B cell (primary cell): ENCODE data around the gene MFSD11. TPM values are rescaled to one million over a fixed set of nuclear protein-coding genes. Genes with fewer than 3 reads are reported as not detected.

Experiments
- ATAC-seq: fragments of 200-7000 bp; cut with Tn5 transposase; one replicate; pipeline ENCODE4 v1.10.0; 2021; ENCODE audit warnings: low read depth, mild to moderate bottlenecking, moderate number of reproducible peaks, moderate library complexity
- CTCF ChIA-PET: fragments of 350-600 bp; sonication (Branson Sonifier 250); formaldehyde crosslinking; loops from one replicate; lab custom pipeline; 2021; ENCODE audit warnings: antibody characterized with exemption, inconsistent platforms; lab: Charles Lee
- POLR2A ChIA-PET: fragments of 350-600 bp; sonication (Branson Sonifier 250); formaldehyde crosslinking; loops from one replicate; lab custom pipeline; 2021; ENCODE audit warnings: antibody characterized with exemption; lab: Charles Lee
- DNase-seq: peaks from one replicate; pipeline ENCODE4 v3.0.0; 2013
- H2AFZ ChIP-seq: 2 replicates; pipeline ENCODE4 v1.6.1; 2012; ENCODE audit warnings: mild to moderate bottlenecking, low read depth, low read length; ENCODE audit not compliant: insufficient read depth, poor library complexity, severe bottlenecking
- H3K27ac ChIP-seq, 2 donors: 1 replicate in 1 of 2; 2 replicates in 1 of 2; pipeline ENCODE4 v1.5.1; 2012 to 2013; ENCODE audit warnings: low read length in 2 of 2, mild to moderate bottlenecking in 2 of 2, moderate library complexity in 1 of 2
- H3K27me3 ChIP-seq, 4 experiments: fragments of 200-600 bp in 1 of 4; sonication (generic) in 1 of 4; replicated peaks in 1 of 4; 1 replicate in 2 of 4; 2 replicates in 2 of 4; pipeline versions ENCODE4 v1.6.1 to v1.7.0; 2013 to 2016; ENCODE audit warnings: low read length in 3 of 4, mild to moderate bottlenecking in 2 of 4, mixed read lengths in 1 of 4, moderate library complexity in 1 of 4; ENCODE audit not compliant: insufficient read depth in 4 of 4, control insufficient read depth in 3 of 4; ENCODE audit errors: control extremely low read depth in 1 of 4
- H3K36me3 ChIP-seq, 2 experiments: replicated peaks in 1 of 2; 1 replicate in 1 of 2; 2 replicates in 1 of 2; pipeline versions ENCODE4 v1.6.1 to v1.7.1; 2013; ENCODE audit warnings: low read length in 1 of 2; ENCODE audit not compliant: insufficient read depth in 2 of 2, control insufficient read depth in 1 of 2; ENCODE audit errors: control extremely low read depth in 1 of 2, extremely low read depth in 1 of 2
- H3K4me1 ChIP-seq, 2 donors: fragments of 200-600 bp in 1 of 2; sonication (generic) in 1 of 2; 1 replicate in 1 of 2; 2 replicates in 1 of 2; pipeline versions ENCODE4 v1.5.1 to v1.6.1; 2013 to 2017; ENCODE audit warnings: low read length in 2 of 2; ENCODE audit not compliant: control insufficient read depth in 2 of 2, insufficient read depth in 2 of 2
- H3K4me2 ChIP-seq: replicated peaks from 2 replicates; pipeline ENCODE3; 2012; ENCODE audit warnings: mild to moderate bottlenecking, low read depth, low read length; ENCODE audit not compliant: poor library complexity, severe bottlenecking
- H3K4me3 ChIP-seq, 5 experiments: fragments of 200-600 bp in 1 of 5; sonication (generic) in 1 of 5; 1 replicate in 3 of 5; 2 replicates in 2 of 5; pipeline versions ENCODE4 v1.5.1 to v1.7.0; 2011 to 2016; ENCODE audit warnings: low read length in 4 of 5, mild to moderate bottlenecking in 4 of 5, low read depth in 2 of 5, control low read depth in 1 of 5, moderate library complexity in 1 of 5; ENCODE audit not compliant: insufficient read depth in 1 of 5; ENCODE audit errors: control extremely low read depth in 1 of 5, extremely low read depth in 1 of 5
- H3K79me2 ChIP-seq: fragments of 200-600 bp; sonication (generic); one replicate; pipeline ENCODE4 v1.6.0; 2016; ENCODE audit warnings: low read length; ENCODE audit not compliant: control insufficient read depth, insufficient read depth
- H3K9ac ChIP-seq: fragments of 200-600 bp; sonication (generic); 2 replicates; pipeline ENCODE4 v1.6.1; 2017; ENCODE audit warnings: mild to moderate bottlenecking, low read length, moderate library complexity
- H3K9me3 ChIP-seq, 3 donors: one replicate each; pipeline versions ENCODE4 v1.6.1 to v1.7.1; 2013; ENCODE audit warnings: low read length in 2 of 3; ENCODE audit not compliant: control insufficient read depth in 2 of 3, insufficient read depth in 1 of 3; ENCODE audit errors: control extremely low read depth in 1 of 3
- H4K20me1 ChIP-seq: 2 replicates; pipeline ENCODE4 v1.6.0; 2012; ENCODE audit warnings: mild to moderate bottlenecking, low read length; ENCODE audit not compliant: insufficient read depth, control insufficient read depth, poor library complexity, severe bottlenecking
- H3K27ac Mint-ChIP-seq: one replicate; pipeline ENCODE4 v1.8.0; 2021; ENCODE audit warnings: mixed read lengths
- H3K27me3 Mint-ChIP-seq: one replicate; pipeline ENCODE4 v1.8.0; 2021; ENCODE audit warnings: mixed read lengths
- H3K4me1 Mint-ChIP-seq: one replicate; pipeline ENCODE4 v1.8.0; 2021; ENCODE audit warnings: mixed read lengths
- H3K4me3 Mint-ChIP-seq: one replicate; pipeline ENCODE4 v1.8.0; 2021; ENCODE audit warnings: mixed read lengths
- H3K9me3 Mint-ChIP-seq: one replicate; pipeline ENCODE4 v1.8.0; 2022; ENCODE audit warnings: mixed read lengths; ENCODE audit not compliant: insufficient read depth
- CTCF ChIP-seq: fragments of 200-600 bp; IDR thresholded peaks from one replicate; pipeline ENCODE4 v1.8.0; 2022; ENCODE audit warnings: antibody characterized with exemption, mild to moderate bottlenecking
- EZH2 ChIP-seq: IDR thresholded peaks from 2 replicates; pipeline ENCODE4 v1.6.1; 2012; ENCODE audit warnings: borderline replicate concordance, low read depth, mild to moderate bottlenecking, moderate library complexity, low read length; ENCODE audit not compliant: insufficient read depth, poor library complexity, severe bottlenecking
- WGBS: methylation state at CpG from one replicate; pipeline ENCODE4 v1.1.5; 2013; ENCODE audit warnings: missing lambda C conversion rate; ENCODE audit not compliant: insufficient coverage; 5-methylcytosine and 5-hydroxymethylcytosine counted together
- intact Hi-C: fragments of 100-400 bp; cut with micrococcal nuclease; formaldehyde crosslinking; loops from one replicate; pipeline ENCODE4 v1.10.0; 2022
- polyA plus RNA-seq: library from polyadenylated mRNA; depleted of rRNA; stranded (reverse); fragments of >200 nt; gene quantifications from 2 replicates; pipeline ENCODE4 v1.2.3, GENCODE V29; 2012
- total RNA-seq, 2 donors: library from RNA; stranded (reverse); fragments of 120-200 nt in 1 of 2; gene quantifications; 1 replicate in 1 of 2; 2 replicates in 1 of 2; pipeline versions ENCODE4 v1.2.3 to v1.2.4, GENCODE V29; 2013 to 2022

The MFSD11 gene
- total and polyA plus RNA-seq, 2 donors (not counting 1 experiment from before 2014, with no cell fraction given), result 24.5 to 36.4 TPM

- 91% methylated on average over 8 of the region's 9 CpGs for whole genome bisulfite sequencing
- no peaks in the 10 kb centered on the region for H3K27me3 ChIP-seq
- Mint-ChIP-seq H3K27ac (no peak overlapping the region), H3K27me3 (no peaks in the 10 kb centered on the region), H3K9me3 (no peaks in the 10 kb centered on the region), H3K4me3 (no peak overlapping the region), H3K4me1 (peaks cover 3% of the 10 kb centered on the region)
- peaks cover 0 to 11% of the 10 kb centered on the region in 2 donors for H3K4me1 ChIP-seq
- H3K36me3 ChIP-seq, result peaks cover 18 to 38% of the 10 kb centered on the region in 2 experiments
- intact Hi-C loops, result no loop called here
- H2AFZ ChIP-seq, result no peak overlapping the region
- H3K4me3 ChIP-seq, result no peak overlapping the region
- no peak overlapping the region for H3K9ac ChIP-seq
- no peak for ATAC-seq
- H3K9me3 ChIP-seq, result no peaks in the 10 kb centered on the region
- H3K27ac ChIP-seq, result no peak overlapping the region
- no peak overlapping the region for H3K4me2 ChIP-seq
- no peaks in the 10 kb centered on the region for H4K20me1 ChIP-seq
- peaks cover 5% of the 10 kb centered on the region for H3K79me2 ChIP-seq
- CTCF ChIA-PET, result interaction anchor here (1.3 kb wide), 1 partner anchor 25 kb away, joined by 3 read pairs; no protein-coding TSS in a partner anchor
- DNase-seq, result no peak
- POLR2A ChIA-PET, result no interaction called here
- TF ChIP-seq EZH2 (no peak), CTCF (no peak)
These were observed 9.9 kb downstream of the MFSD11 start for GRCh38 chr17:76747716-76748363.

- DNase-seq, result no peak
- ChIA-PET CTCF (no interaction called here), POLR2A (no interaction called here)
- no peak for ATAC-seq
- Mint-ChIP-seq H3K9me3 (no peaks in the 10 kb centered on the region), H3K27ac (no peak overlapping the region), H3K4me1 (peaks cover 11% of the 10 kb centered on the region), H3K27me3 (no peaks in the 10 kb centered on the region), H3K4me3 (no peak overlapping the region)
- Histone ChIP-seq H3K27ac (no peak overlapping the region), H3K27me3 (no peaks in the 10 kb centered on the region), H3K4me3 (no peak overlapping the region), H4K20me1 (no peaks in the 10 kb centered on the region), H3K9me3 (no peaks in the 10 kb centered on the region), H3K4me1 (peaks cover 0 to 15% of the 10 kb centered on the region in 2 donors), H3K9ac (no peak overlapping the region), H3K4me2 (no peak overlapping the region), H2AFZ (no peak overlapping the region), H3K79me2 (peaks cover 5% of the 10 kb centered on the region), H3K36me3 (peaks cover 18 to 38% of the 10 kb centered on the region in 2 experiments)
- TF ChIP-seq EZH2 (no peak), CTCF (no peak)
- intact Hi-C loops, result no loop called here
- 100% methylated on average over 1 of the region's 1 CpG for WGBS
These were observed 10.7 kb downstream of the MFSD11 start for GRCh38 chr17:76748657-76749056.
